B cell (primary cell): Measurements from ENCODE around the gene GGACT.

Source experiments
- CTCF ChIP-seq: fragments of 200-600 bp; IDR thresholded peaks from one replicate; pipeline ENCODE4 v1.8.0; 2022; ENCODE audit warnings: antibody characterized with exemption, mild to moderate bottlenecking
- EZH2 ChIP-seq: IDR thresholded peaks from 2 replicates; pipeline ENCODE4 v1.6.1; 2012; ENCODE audit warnings: borderline replicate concordance, low read depth, mild to moderate bottlenecking, moderate library complexity, low read length; ENCODE audit not compliant: insufficient read depth, poor library complexity, severe bottlenecking

DNA sequence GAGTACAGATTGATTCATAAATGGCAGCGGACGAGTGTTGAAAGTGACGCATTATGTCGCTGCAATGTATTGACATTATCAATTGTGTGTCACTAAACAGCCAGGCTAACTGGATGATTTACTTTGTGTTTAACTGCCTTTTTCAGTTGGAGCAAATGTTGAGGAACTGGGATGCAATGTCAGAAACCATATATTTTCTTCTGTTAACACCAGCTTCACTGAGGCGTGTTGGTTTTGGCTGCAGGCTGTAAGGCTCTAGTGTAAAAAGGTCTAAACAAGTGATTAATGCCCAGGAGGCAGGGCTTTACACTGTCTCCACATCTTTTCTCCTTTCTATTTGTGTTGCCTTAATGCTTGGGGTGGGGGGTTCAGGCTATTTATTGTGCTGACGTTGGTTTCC is 80.1 kb downstream of the GGACT start:
- TF ChIP-seq CTCF (no peak), EZH2 (no peak)
